GM18907 (cell line): Measurements from ENCODE around the gene TBL1Y.
"Not testable (repeated sequence)": the region's sequence is repeated elsewhere in the genome, so short reads cannot be mapped to it uniquely, and the experiment has no call there.

ENCODE experiments used
- ATAC-seq: cut with Tn5 transposase; IDR thresholded peaks from one replicate; pipeline ENCODE4 v1.9.1; 2021; ENCODE audit warnings: mild to moderate bottlenecking, moderate library complexity; ENCODE audit not compliant: unreplicated experiment

The TBL1Y gene

DNA sequence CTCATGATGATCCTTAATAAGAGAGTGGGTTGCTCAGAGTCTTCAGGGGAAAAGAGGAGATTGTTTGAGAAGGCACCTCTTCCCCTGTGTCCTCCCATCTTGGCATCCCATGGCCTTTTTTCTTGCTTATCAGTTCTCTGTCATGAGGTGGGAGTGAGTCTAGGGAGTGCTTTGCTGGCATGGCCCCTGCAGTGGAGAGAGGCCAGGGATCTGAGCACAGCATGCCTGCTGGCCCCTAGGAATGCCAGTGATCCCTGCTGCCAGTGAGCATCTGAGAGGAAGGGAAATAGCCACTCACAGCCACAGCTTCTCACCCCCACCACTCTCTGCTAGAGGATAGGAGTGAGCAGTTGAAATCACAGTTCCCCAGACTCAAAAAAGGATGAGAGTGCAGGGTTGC lies 168.2 kb downstream of the TBL1Y start:
- no peak for ATAC-seq

DNA sequence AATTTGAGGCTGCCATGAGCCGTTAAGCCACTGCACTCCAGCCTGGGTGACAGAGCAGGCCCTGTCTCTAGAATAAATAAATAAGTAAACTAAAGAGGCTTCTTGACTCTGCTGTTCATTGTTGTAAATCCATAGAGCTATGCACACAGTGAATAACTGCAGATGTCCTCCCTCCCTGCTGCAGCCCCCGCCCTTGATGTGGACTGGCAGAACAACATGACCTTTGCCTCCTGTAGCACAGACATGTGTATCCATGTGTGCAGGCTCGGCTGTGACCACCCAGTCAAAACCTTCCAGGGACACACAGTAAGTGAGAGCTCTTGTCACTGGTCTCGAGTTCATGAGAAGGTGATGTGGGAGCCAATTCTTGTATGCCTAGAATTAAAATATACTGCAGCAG lies 170.1 kb downstream of the TBL1Y start:
- ATAC-seq, result not testable (repeated sequence)

DNA sequence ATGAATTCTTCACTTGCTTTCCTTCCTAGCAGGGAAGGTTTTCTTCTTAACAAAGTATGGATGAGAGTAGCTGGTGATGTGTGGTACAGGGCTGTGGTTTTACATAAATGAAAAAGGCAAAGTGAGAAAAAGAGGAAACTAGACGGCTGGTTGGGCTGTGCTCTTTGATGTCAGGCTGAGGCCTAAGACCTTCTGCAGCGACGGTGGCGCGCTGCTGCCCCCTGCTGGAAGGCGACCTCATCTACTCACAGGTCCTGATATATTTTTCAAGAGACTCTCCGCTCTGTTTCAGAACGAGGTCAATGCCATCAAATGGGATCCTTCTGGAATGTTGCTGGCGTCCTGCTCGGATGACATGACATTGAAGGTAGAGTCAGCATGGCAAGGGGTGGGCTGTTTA lies 175.1 kb downstream of the TBL1Y start:
- ATAC-seq, result no peak

DNA sequence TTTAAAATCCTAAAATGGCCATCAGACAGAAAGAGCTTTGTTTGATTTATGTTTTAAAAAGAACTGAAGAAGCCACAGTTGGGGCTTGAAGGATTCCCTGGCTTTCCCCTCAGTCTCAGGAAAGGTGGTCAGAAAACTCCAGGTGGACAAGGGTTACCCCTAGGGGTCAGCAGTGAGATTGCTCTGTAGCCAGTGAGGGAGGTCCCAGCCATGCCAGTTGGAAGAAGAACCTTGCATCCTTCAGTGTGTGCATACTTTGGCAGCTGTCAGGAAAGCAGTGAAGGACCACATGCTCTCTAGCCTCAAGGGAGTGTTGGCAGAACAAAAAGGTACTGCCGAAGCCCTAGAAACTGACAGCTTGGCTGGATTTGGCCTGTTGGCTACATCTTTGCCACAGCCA lies 182.3 kb downstream of the TBL1Y start:
- no peak for ATAC-seq

DNA sequence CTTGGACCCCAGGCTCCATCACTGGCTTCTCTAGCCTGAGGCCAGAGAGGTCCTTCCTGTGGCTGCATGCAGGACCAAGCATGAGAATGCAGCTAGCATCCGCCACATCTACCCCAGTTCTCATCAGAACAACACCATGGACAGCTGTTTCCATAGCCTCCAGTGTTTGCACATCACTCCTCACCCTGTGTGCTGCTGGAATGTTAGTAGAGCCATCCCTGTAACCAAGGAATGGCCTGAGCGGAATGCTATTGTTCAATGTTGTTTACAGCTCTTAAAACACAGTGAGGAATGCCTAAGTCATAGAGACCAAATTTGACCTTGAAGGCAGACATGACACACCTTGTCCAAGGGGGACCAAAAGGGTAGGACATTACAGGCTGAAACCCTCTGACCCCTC lies 183.9 kb downstream of the TBL1Y start:
- ATAC-seq, result no peak

DNA sequence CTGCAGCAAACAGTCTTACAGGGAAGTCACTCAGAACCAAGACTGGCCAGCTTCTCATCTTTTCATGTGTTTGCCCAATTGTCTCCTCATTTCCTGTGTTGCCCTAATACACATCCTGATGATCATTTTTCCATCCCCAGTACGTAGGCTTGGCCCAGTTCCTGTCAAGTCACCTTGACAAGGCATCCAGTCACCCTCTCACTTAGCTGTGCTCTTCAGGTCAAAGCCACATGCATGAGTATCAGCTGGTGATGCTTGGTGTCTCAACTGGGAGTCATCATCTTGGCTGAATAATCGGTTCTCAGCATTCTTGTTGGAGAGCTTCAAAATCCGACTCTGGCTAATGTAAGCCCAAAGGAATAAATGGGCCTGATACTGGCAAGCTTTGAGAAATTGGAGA lies 186.5 kb downstream of the TBL1Y start:
- no peak for ATAC-seq

DNA sequence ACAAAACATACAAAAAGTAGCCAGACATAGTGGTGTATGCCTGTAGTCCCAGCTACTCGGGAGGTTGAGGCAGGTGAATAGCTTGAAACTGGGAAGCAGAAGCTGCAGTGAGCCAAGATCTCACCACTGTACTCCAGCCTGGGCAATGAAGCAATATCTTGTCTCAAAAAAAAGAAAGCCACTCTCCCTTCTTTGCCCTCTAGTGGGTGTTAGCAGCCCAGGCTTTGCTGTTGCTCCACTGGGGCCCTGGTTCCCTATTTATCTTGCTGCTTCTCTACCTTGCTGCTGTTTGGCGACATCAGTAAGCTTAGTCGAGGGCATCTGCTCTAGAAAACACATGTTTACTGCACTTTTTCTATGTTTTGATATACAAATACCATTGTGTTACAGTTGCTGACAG lies 189.2 kb downstream of the TBL1Y start:
- no peak for ATAC-seq

DNA sequence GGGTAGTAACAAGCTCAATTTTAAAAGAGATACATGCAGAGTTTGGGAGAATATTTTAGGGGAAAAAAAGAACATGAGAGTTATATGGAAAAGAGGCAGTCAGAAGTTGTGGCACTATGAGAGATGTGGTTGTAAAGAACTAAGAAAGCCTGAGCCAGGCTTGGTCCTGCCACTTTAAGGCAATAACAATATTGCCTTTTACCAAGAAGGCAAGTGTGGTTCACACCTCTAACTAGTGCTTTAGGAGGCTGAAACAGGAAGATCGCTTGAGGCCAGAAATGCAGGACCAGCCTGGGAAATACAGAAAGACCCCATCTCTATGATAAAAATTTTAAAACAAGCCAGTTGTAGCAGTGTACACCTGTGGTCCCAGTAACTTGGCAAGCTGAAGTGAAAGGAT lies 192.2 kb downstream of the TBL1Y start:
- ATAC-seq, result no peak

DNA sequence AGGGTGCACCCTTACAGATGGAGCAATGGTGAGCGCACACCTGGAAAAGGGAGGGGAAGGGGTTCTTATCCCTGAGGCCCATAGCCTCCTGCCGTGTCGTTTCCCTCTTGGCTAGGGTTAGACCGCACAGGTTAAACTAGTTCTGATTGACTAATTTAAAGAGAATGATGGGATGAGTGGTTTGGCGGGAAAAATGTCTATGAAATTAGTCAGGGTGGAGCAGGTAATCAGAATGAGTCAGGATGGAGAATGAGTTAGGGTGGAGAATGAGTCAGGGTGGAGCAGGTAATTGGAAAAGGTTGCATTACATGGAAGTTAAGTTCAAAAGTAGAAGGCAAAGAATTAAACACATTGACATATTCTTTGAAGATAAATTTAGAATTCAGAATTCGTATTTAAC lies 196.7 kb downstream of the TBL1Y start:
- no peak for ATAC-seq

DNA sequence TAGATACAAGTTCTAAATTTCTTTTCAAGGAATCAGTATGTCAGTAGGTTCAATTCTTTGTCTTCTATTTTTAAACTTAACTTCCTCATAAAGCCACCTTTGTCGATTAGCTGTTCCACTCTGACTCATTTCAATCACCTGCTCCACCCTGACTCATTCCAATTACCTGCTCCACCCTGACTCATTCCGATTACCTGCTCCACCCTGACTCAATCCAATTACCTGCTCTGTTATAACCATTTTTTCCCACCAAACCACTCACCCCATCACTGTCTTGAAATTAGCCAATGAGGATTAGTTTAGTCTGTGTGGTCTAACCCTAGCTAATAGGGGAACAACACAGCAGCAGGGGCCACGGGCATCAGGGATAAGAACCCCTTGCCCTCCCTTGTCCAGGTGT lies 199.6 kb downstream of the TBL1Y start:
- ATAC-seq, result no peak

DNA sequence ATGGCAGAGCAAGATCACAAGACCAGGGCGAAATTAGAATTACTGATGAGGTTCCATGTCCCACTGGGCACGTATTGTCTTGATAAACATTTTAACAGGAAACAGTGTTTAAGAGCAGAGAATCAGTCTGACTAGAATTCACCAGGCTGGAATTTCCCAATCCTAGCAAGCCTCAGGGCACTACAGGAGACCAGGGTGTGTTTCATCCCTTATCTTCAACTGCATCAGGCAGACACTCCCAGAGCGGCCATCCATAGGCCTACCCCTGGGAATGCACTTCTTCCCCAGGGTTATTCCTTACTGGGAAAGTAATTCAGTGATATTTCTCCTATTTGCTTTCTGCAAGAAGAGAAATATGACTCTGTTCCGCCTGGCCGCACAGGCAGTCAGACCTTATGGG lies 205.4 kb downstream of the TBL1Y start:
- no peak for ATAC-seq

DNA sequence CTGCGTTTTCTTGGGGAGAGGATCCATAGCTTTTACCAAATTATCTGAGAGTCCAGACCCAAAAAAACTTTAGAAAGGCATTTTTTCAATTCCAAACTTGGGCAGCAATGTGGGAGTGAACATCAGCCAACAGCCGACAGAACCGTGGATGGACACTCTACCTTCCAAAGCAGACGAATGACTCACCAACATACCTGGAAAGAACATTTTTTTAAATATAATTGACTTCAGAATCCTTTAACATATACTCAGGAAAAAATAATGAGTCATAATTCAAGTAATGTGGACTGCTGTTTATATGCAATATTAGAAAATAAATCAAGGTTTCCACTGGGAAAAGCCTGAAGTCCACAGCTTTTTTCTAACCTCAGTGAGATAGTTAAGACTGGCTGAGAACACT lies 211.7 kb downstream of the TBL1Y start:
- ATAC-seq, result no peak

DNA sequence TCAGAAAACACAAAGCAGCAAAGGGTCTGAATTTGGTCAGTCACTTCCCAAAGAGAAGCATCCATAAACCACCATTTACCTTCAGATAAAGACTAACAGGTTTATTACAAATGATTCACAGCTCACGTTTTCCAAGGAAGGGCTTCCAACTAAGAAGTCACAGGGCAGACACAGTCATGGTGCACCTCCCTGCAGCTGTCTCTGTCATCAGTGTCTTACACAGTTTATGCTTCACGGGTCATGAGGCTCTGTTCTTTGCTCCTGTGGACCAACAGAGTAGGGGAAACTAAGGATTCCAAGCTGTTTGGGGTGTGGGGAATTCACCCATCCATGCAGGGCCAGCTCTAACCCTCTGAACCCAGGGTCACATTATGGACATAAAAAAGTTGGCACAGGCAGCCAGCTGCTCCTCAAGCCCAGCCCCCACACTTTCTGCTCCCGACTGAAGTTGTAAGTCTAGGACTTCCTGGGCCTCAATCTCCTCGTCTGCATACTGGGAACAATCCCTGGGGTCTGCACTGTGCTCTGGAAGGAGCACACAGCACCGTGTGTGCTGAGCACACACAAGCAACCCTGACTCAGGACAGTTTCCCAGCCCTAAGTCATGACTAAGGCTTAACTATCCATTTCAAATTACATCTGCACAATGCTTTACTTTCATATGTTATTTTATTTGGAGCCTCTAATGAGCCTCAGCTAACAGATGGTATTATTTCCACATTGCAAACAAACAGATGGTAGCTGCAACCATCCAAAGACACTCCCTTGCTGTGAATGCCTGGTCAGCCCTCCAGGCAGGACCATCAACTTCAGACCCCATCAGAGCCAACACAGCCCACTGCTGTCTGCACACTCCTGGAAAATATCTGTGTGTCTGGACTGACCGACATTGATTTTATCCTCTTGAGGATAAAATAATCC lies 214.9 kb downstream of the TBL1Y start:
- ATAC-seq, result no peak

DNA sequence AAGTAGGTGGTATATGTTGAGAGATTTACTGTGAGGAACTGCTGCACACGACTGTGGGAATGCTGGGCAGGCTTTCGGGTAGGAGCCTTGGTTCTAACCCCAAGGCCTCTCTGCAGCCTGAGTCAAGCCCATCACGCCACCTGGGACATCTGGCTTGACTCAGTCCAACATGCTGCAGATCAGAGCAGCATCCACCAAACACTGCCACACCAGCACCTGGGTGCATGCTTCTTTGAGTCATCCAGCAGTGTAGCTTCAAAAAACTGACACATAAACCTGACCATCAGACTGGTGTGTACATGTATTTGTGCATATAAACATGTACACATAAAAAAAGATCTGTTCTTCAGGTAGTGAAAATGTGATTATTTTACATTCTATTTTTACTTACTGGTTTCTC lies 217.7 kb downstream of the TBL1Y start:
- no peak for ATAC-seq
